Measurements from ENCODE around the gene HDAC7. TPM values are rescaled to one million over a fixed set of nuclear protein-coding genes. Genes with fewer than 3 reads are reported as not detected.

The HDAC7 gene
- polyA plus RNA-seq, 1 donor, result 32.9 TPM

- Histone ChIP-seq H3K4me3 (ENCODE audit: low read length) (no peak overlapping the region), H3K36me3 (ENCODE audit: control insufficient read depth, insufficient read depth, low read length) (peaks cover 79% of the 10 kb centered on the region)
Observed at GRCh38 chr12:47795121-47795813, 24.4 kb downstream of the HDAC7 start.

GRCh38 chr12:47794679-47795078 lies 25.0 kb downstream of the HDAC7 start:
- H3K4me3 ChIP-seq (ENCODE audit: low read length), result no peak overlapping the region
- H3K4me1 ChIP-seq (ENCODE audit: control insufficient read depth, insufficient read depth, low read length), result no peaks in the 10 kb centered on the region
- no peaks in the 10 kb centered on the region for H3K27me3 ChIP-seq (ENCODE audit: control insufficient read depth, insufficient read depth, low read length)
- peaks cover 84% of the 10 kb centered on the region for H3K36me3 ChIP-seq (ENCODE audit: control insufficient read depth, insufficient read depth, low read length)
- H3K9me3 ChIP-seq (ENCODE audit: control insufficient read depth, low read depth, low read length), result no peaks in the 10 kb centered on the region
- no peak overlapping the region for H3K27ac ChIP-seq (ENCODE audit: low read length)
- whole genome bisulfite sequencing (ENCODE audit: insufficient coverage, low lambda C conversion rate), result no CpG with 5 or more reads among the region's 9 CpGs
- no peak for DNase-seq

More at GRCh38 chr12:47795121-47795813, 24.4 kb downstream of the HDAC7 start:
- no peak for DNase-seq
- no CpG with 5 or more reads among the region's 21 CpGs for WGBS (ENCODE audit: insufficient coverage, low lambda C conversion rate)
- no peaks in the 10 kb centered on the region for H3K27me3 ChIP-seq (ENCODE audit: control insufficient read depth, insufficient read depth, low read length)
- no peaks in the 10 kb centered on the region for H3K9me3 ChIP-seq (ENCODE audit: control insufficient read depth, low read depth, low read length)
- no peak overlapping the region for H3K27ac ChIP-seq (ENCODE audit: low read length)
- no peaks in the 10 kb centered on the region for H3K4me1 ChIP-seq (ENCODE audit: control insufficient read depth, insufficient read depth, low read length)

GRCh38 chr12:47793015-47793681 lies 26.6 kb downstream of the HDAC7 start:
- H3K27me3 ChIP-seq (ENCODE audit: control insufficient read depth, insufficient read depth, low read length), result no peaks in the 10 kb centered on the region
- H3K9me3 ChIP-seq (ENCODE audit: control insufficient read depth, low read depth, low read length), result no peaks in the 10 kb centered on the region
- peaks cover 86% of the 10 kb centered on the region for H3K36me3 ChIP-seq (ENCODE audit: control insufficient read depth, insufficient read depth, low read length)
- H3K4me3 ChIP-seq (ENCODE audit: low read length), result no peak overlapping the region
- H3K27ac ChIP-seq (ENCODE audit: low read length), result no peak overlapping the region
- DNase-seq, result no peak
- no CpG with 5 or more reads among the region's 15 CpGs for WGBS (ENCODE audit: insufficient coverage, low lambda C conversion rate)
- H3K4me1 ChIP-seq (ENCODE audit: control insufficient read depth, insufficient read depth, low read length), result no peaks in the 10 kb centered on the region

GRCh38 chr12:47791874-47792273 lies 27.8 kb downstream of the HDAC7 start:
- Histone ChIP-seq H3K36me3 (ENCODE audit: control insufficient read depth, insufficient read depth, low read length) (peaks cover 88% of the 10 kb centered on the region), H3K27me3 (ENCODE audit: control insufficient read depth, insufficient read depth, low read length) (no peaks in the 10 kb centered on the region), H3K4me1 (ENCODE audit: control insufficient read depth, insufficient read depth, low read length) (no peaks in the 10 kb centered on the region), H3K27ac (ENCODE audit: low read length) (no peak overlapping the region), H3K4me3 (ENCODE audit: low read length) (no peak overlapping the region), H3K9me3 (ENCODE audit: control insufficient read depth, low read depth, low read length) (no peaks in the 10 kb centered on the region)
- WGBS (ENCODE audit: insufficient coverage, low lambda C conversion rate), result no CpG with 5 or more reads among the region's 16 CpGs
- DNase-seq, result no peak

GRCh38 chr12:47791351-47791746 lies 28.4 kb downstream of the HDAC7 start:
- Histone ChIP-seq H3K9me3 (ENCODE audit: control insufficient read depth, low read depth, low read length) (no peaks in the 10 kb centered on the region), H3K4me3 (ENCODE audit: low read length) (no peak overlapping the region), H3K27ac (ENCODE audit: low read length) (no peak overlapping the region), H3K36me3 (ENCODE audit: control insufficient read depth, insufficient read depth, low read length) (peaks cover 88% of the 10 kb centered on the region), H3K27me3 (ENCODE audit: control insufficient read depth, insufficient read depth, low read length) (no peaks in the 10 kb centered on the region), H3K4me1 (ENCODE audit: control insufficient read depth, insufficient read depth, low read length) (no peaks in the 10 kb centered on the region)
- DNase-seq, result no peak
- no CpG with 5 or more reads among the region's 14 CpGs for WGBS (ENCODE audit: insufficient coverage, low lambda C conversion rate)

- H3K9me3 ChIP-seq (ENCODE audit: control insufficient read depth, low read depth, low read length), result no peaks in the 10 kb centered on the region
- peaks cover 89% of the 10 kb centered on the region for H3K36me3 ChIP-seq (ENCODE audit: control insufficient read depth, insufficient read depth, low read length)
- H3K27ac ChIP-seq (ENCODE audit: low read length), result no peak overlapping the region
- no peaks in the 10 kb centered on the region for H3K27me3 ChIP-seq (ENCODE audit: control insufficient read depth, insufficient read depth, low read length)
- no CpG with 5 or more reads among the region's 20 CpGs for WGBS (ENCODE audit: insufficient coverage, low lambda C conversion rate)
- H3K4me1 ChIP-seq (ENCODE audit: control insufficient read depth, insufficient read depth, low read length), result no peaks in the 10 kb centered on the region
- H3K4me3 ChIP-seq (ENCODE audit: low read length), result no peak overlapping the region
- DNase-seq, result no peak
Observed at GRCh38 chr12:47790676-47791350, 28.9 kb downstream of the HDAC7 start.

GRCh38 chr12:47789712-47790489 lies 29.8 kb downstream of the HDAC7 start:
- H3K27ac ChIP-seq (ENCODE audit: low read length), result no peak overlapping the region
- no peak overlapping the region for H3K4me3 ChIP-seq (ENCODE audit: low read length)
- H3K9me3 ChIP-seq (ENCODE audit: control insufficient read depth, low read depth, low read length), result no peaks in the 10 kb centered on the region
- DNase-seq, result no peak
- 100% methylated on average over 2 of the region's 22 CpGs for WGBS (ENCODE audit: insufficient coverage, low lambda C conversion rate)
- no peaks in the 10 kb centered on the region for H3K4me1 ChIP-seq (ENCODE audit: control insufficient read depth, insufficient read depth, low read length)
- peaks cover 89% of the 10 kb centered on the region for H3K36me3 ChIP-seq (ENCODE audit: control insufficient read depth, insufficient read depth, low read length)
- H3K27me3 ChIP-seq (ENCODE audit: control insufficient read depth, insufficient read depth, low read length), result no peaks in the 10 kb centered on the region

- Histone ChIP-seq H3K36me3 (ENCODE audit: control insufficient read depth, insufficient read depth, low read length) (peaks cover 89% of the 10 kb centered on the region), H3K27me3 (ENCODE audit: control insufficient read depth, insufficient read depth, low read length) (no peaks in the 10 kb centered on the region), H3K9me3 (ENCODE audit: control insufficient read depth, low read depth, low read length) (no peaks in the 10 kb centered on the region), H3K4me3 (ENCODE audit: low read length) (no peak overlapping the region), H3K4me1 (ENCODE audit: control insufficient read depth, insufficient read depth, low read length) (no peaks in the 10 kb centered on the region), H3K27ac (ENCODE audit: low read length) (no peak overlapping the region)
- no CpG with 5 or more reads among the region's 5 CpGs for WGBS (ENCODE audit: insufficient coverage, low lambda C conversion rate)
- DNase-seq, result no peak
Observed at GRCh38 chr12:47789141-47789540, 30.6 kb downstream of the HDAC7 start.

- no peak for DNase-seq
- no CpG with 5 or more reads among the region's 14 CpGs for WGBS (ENCODE audit: insufficient coverage, low lambda C conversion rate)
- no peaks in the 10 kb centered on the region for H3K27me3 ChIP-seq (ENCODE audit: control insufficient read depth, insufficient read depth, low read length)
- no peaks in the 10 kb centered on the region for H3K9me3 ChIP-seq (ENCODE audit: control insufficient read depth, low read depth, low read length)
- H3K27ac ChIP-seq (ENCODE audit: low read length), result no peak overlapping the region
- H3K36me3 ChIP-seq (ENCODE audit: control insufficient read depth, insufficient read depth, low read length), result peaks cover 90% of the 10 kb centered on the region
- no peaks in the 10 kb centered on the region for H3K4me1 ChIP-seq (ENCODE audit: control insufficient read depth, insufficient read depth, low read length)
- H3K4me3 ChIP-seq (ENCODE audit: low read length), result no peak overlapping the region
Observed at GRCh38 chr12:47787596-47788319, 31.9 kb downstream of the HDAC7 start.
